Amygdala (tissue), 56 donors: Measurements from ENCODE around the gene RSPO4.
"Not testable (repeated sequence)": the region's sequence is repeated elsewhere in the genome, so short reads cannot be mapped to it uniquely, and the experiment has no call there.

ENCODE experiments used
- DNase-seq, 56 donors: peaks; one replicate each; lab custom pipeline; 2025; lab: John Stamatoyannopoulos, UW

The RSPO4 gene

DNA sequence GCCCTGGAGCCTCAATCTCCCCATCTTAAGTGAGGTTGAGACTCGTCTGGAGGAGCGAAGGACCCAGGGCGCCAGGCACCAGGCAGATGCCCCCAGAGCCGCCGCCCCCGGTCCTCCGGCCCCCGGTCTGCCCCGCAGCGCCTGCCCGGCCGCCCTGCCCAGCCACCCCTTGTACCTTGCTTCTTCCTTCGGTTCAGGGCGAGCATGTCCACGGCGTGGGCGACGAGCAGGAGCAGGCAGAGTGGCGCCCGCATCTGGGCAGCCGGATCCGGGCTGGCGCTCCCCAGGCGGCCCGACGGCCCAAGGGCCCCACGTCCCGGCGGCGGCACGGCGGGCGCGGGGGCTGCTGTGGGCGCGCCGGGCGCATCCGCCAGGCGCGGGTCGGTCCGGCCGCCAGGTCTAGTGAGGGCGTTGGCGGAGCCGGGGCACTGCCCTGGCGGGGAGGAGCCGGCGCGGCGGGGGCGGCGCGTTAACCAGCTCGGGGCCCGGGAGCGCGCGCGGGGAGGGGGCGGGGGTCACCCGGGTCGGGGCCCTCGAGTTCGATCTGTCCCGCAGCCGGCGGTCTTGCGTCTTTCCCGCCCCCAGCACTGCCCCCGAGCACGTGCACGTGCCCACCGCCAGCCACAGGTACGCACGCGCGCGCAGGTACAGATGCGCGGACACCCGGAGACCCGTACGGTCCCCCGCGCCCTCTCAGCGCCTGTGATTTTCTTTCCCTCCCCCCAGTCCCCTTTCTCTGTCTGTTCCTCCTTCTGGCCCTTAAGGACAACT is at the start of gene RSPO4:
TSS of gene RSPO4 (minus strand) at position 401 of the 771 bp plus-strand sequence. CDS start at position 254, 147 bp downstream.
- peak in 2 of 56 donors; percentile 4 to 24 for DNase-seq

DNA sequence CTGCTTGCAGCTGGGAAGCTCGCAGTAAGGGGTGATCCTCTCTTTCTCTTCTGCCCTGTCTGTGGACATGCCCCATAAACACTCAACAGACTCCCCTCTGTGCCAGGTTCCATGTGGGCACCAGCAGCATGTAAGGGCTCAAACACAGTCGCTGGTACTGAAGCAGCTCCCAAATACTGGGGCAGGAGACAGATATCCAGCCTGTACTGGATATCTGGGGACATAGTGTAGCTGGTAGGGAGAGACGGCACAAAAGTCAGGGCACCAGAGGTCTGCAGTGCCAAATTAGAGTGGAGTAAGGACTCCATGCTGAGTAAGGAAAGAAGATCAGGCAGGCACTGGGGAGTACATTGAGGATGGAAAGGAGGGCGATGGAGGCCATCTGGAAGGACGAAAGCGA is 48.3 kb upstream of the RSPO4 start:
- DNase-seq = no peak

DNA sequence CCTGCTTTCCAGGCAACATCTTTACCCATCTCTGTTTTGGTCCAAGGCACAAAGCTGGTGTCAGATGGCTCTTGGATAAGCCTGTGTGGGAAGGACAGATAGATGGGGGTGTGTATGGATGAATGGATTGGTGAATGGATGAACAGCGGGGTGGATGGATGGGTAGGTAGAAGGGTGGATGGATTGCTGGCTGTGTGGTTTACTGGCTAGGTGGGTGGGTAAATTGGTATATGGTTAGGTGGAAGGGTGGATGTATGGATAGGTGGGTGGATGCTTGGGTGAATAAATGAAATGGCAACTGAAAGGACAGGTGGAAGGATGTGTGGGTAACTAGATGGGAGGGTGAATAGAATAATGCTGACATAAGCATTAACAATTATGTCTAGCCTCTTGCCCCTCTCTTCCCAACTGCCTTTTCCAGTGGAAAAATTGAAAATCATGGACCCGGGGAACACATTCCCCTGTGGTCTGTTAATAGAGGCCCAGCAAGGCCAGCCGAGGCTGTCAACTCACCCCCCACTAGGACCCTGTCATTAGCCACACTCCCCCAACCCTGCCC is 43.8 kb upstream of the RSPO4 start:
- DNase-seq = no peak

DNA sequence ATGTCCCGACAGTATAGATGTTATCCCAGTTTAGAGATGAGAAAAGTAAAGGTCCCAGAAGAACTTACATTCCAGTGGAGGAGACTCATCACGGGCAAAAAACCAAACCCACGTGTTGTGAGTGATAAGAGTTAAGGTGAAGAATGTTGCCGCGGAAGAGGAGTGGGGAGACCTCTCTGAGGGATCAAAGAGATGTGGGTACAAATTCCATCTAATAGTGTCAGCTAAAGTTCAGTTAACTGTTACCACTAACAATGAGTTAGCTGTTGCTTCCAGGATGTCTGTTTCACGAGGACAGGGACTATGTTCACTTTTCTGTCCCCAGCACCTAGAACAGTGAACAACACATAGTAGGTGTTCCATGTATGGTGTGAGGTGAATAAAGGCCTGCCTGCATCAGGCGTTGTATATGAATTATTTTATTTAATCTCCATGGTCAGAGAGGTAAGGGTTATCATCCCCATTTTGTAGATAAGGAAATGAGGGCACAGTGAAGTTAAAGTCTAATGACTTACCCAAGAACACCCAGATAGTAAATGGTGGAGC is 39.8 kb upstream of the RSPO4 start:
- DNase-seq = no peak

DNA sequence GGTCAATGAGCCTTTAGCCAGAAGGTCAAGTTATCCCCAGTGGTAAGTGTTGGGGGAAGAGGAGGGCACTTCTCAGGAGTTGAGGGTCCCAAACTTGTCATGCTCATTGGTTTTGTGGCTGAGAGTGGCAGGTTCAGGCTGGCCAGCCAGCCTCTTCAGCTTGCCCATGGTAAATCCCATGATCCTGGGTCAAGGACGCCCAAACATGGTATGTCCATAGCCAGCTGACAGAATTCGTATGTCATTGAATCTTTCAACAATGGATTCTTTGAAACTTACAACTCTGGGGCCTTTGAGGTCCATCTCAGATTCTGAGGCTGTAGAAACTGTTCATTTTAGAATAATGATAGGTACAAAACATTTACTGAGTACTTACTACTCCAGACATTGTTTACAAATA is 36.1 kb upstream of the RSPO4 start:
- no peak for DNase-seq

DNA sequence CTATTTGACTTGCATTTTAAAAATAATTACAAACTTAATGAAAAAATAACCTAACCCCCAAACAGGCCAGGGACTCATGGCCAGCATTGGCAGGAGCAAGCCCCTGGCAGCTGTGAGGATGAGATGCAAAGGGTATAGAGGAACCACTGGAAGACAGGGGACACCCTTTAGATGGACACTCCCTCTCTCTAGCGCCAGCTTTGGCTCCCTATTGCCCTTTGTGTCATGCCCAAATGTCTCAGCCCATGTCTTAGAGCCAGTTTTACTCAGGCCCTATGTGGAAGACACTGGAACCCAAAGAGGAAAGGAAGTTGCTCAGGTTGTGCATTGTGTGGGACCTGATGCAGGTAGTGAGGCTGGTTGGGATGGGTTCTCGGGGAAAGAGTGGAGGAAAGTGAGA is 34.9 kb upstream of the RSPO4 start:
- DNase-seq = no peak

DNA sequence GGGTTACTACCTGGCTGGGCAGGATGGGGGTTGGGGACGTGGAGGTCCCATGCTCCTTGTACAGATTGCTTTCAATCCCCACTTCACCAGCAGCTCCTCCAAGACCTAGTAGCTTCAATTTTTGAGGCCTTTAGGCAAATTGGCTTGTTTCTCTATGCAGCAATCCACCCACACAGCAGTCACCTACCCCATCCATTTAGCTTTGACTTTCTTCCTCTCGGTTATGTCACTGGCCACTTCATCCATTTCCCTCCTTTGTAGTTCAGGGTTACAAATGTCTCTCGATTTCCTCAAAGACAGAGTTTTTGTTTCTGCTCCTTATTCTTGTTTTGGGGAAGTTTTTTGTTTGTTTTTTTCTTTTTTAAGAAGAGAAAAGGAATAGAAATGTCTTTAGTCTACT is 33.4 kb upstream of the RSPO4 start:
- no peak for DNase-seq

DNA sequence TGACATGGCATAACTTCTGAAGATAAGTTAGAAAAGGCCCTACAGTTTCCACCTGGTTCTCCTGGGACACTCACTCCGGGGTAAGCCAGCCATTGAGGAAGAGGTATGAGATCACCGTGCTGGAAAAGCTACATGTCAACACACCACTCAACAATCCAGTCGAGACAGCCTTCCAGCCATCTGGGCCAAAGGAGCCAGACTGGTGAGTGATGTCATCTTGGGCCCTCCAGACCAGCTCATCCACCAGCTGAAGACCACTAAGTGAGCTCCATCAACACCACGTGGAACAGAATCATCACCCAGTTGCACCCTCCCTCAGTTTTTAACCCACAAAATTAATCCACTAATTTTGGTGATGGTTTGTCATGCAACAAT is 32.3 kb upstream of the RSPO4 start:
- DNase-seq = no peak

DNA sequence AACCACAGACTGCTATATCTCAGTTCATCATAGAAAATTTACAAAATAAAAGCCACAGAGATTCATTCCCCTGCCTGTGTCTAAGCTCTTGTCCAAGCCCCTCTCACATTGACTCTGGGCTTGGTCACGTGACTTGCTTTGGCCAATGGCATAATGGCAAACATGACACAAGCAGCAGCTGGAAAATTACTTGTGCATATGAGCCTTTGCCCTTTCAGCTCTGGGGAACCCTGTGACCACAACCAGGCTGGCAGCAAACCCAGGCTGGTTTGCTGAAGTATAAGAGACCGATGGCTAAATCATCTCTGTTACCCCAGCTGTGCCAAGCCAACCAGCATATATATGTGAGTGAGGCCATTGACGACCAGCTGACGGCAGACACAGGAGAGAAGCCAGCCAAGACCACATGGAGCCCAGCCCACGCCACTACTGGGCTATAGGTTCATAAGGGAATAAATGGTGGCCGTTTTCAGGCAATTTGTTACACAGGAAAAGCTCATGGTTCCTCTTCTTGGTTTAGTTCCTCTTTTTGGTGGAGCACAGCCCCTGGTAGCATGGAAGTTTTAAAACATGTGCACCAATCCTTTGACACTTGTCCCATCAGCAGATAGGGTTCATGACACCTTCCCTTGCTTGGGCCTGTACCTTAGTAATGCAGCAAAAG is 31.8 kb upstream of the RSPO4 start:
- DNase-seq = no peak

DNA sequence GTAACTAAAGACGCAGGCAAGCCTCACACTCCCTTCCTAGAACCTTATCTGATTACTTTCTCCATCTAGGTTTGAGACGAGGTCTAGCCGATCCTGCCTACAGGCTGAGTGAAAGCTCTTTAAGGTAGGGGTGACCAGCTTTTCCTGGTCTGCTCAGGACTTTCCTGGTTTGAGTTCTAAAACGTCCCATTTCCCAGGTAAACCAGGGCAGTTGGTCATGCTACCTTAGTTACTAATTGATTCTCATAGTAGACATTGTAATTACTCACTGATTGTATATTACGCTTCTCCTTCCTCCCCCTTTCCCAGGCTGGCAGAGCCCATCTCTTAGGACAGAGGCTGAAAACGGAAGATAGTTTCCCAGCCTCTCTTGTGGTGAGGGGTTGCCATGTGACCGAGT is 27.9 kb upstream of the RSPO4 start:
- no peak for DNase-seq

DNA sequence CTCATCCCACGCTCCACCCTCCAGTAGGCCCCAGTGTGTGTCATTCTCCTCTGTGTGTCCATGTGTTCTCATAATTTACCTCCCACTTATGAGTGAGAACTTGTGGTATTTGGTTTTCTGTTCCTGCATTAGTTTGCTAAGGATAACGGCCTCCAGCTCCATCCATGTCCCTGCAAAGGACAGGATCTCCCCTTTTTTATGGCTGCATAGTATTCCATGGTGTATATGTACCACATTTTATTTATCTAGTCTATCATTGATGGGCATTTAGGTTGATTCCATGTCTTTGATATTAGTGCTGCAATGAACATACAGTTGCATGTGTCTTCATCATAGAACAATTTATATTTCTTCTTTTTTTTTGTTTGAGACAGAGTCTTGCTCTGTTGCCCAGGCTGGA is 24.1 kb upstream of the RSPO4 start:
- not testable (repeated sequence) for DNase-seq

DNA sequence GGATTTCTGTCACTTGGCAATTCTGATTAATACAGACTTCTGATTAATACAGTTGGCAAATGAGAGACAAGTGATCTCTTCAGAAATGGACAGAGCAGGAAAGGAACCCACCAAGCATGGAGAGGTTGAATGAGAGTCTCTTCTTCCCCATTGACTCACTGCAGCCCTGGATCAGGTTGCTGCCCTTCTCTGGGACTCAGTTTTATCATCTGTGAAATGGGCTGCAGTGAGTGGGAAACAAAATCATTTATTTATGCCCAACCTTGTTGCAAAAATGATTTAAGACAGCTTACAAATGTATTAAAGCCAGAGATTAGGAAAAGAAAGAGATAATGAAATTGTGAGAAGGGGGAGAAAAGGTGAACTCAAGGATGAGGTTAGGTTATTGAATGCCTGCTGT is 20.8 kb upstream of the RSPO4 start:
- DNase-seq = no peak

DNA sequence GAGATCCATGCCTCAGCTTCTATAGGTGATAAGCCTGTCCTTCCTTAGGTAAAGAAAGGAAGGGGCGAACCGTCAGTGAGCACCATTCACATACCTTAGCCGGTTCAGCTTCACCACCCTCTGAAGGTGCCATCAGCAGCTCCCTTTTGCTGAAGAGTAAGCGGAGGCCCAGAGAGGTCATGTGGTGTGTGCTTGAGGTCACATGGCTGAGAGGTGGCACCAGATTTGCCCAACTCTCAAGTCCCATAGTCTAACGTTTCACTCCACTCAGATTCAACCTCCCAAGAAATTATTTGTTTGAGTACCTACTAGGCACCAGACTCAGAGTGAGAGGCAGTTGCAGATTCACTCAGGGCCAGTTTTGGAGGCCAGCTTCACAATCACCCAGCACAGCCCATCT is 18.5 kb upstream of the RSPO4 start:
- DNase-seq = no peak

DNA sequence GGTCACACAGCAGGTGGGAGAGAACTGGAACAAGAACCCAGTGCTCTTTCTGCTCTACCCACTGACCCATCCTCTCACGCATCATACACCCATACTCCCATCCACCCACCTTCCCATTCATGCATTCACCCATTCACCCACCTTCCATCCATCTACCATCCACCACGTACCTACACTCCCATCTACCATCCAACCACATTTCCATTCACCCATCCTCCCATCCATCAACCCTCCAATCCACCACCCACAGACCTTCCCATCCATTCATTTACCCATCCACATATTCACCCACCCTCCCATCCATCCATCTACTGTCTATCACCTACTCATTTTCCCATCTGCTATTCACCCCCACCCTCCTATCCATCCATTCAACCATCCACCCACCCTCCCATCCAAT is 17.2 kb upstream of the RSPO4 start:
- DNase-seq = no peak

DNA sequence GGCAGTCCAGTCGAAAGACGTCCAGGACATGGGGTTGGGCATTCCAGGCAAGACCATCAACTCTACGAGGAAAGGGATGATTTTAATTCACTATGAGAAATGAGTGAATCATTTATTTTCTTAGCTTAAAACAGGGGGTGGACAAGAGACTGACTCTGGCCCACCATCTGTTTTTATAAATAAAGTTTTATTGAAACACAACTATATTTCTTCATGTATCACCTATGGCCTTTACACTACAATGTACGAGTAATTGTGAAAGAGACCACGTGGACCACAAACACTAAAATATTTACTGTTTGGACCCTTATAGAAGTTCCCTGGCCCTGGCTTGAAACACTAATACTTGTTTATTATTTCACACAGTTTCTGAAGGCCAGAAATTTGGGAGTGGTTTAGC is 15.6 kb upstream of the RSPO4 start:
- DNase-seq = no peak

DNA sequence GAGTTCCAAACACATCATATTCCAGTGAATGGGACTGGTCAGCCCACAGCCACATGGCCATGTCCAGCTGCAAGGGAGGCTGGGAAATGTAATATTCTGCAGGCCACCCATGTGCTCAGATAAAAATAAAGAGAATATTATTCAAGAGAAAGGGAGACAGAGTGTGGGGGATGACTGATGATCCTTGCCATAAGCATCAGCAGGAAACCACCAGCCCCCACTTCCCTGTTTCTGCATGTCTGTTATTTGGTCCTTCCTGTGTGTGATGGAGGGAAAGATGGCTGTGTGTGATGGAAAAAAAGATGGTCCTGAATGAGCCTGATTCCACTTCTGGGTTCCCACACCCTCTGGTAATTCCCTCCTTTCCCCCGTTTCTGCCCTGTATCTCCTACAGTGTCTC is 13.1 kb upstream of the RSPO4 start:
- no peak for DNase-seq

DNA sequence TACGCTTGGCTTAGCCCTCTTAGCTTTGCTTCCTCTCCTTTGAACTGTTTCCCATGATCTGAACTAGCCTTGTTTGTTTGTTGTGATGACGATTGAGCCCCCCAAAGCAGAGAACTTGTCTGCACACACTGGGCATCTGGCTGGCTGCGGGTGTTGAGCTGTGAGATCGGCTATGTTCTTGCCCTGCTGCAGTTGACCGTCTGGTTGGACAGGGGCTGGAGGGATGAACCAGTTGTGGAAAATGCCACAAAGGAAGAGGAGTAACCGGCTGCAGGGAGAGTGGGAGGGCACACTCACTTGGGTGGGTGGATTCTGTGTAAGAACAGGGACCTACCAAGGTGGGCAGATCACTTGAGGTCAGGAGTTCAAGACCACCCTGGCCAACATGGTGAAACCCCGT is 12.4 kb upstream of the RSPO4 start:
- DNase-seq = no peak

DNA sequence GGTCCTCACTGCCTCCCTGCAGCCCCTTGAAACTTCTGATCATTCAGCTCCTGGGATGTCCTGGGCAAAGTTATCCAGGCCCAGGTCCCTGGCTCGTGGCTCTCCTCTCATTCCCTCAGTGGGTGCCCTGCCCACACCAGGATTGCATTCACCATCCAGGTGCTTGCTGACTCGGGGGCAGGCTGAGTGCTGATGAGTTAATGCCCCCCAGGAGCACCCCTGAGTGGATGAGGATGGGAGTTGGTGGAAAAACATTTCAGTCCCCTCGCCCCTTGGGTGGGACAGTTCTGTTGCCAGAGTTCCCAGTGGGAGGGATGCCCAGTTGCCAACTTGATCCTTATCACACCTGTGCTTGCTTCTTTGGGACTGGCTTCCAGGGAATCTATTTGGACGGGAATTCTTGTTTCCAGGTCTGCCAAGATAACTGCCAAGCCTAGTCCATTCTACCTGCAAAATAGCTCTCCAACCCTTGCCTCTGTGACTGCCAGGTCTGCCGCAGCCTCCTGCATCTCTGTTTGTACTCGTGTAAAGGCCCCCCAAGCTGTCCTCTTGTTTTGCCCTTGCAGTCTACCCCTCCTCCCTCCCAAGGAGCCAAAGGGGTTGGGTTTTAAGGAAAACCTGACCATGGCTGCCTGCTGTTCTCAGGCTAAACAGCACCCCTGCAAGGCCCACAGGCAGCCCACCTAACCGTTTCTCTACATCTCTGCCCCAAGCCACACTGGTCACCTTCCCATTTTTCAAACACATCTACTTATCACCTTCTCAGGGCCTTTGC is 11.6 kb upstream of the RSPO4 start:
- DNase-seq = no peak

DNA sequence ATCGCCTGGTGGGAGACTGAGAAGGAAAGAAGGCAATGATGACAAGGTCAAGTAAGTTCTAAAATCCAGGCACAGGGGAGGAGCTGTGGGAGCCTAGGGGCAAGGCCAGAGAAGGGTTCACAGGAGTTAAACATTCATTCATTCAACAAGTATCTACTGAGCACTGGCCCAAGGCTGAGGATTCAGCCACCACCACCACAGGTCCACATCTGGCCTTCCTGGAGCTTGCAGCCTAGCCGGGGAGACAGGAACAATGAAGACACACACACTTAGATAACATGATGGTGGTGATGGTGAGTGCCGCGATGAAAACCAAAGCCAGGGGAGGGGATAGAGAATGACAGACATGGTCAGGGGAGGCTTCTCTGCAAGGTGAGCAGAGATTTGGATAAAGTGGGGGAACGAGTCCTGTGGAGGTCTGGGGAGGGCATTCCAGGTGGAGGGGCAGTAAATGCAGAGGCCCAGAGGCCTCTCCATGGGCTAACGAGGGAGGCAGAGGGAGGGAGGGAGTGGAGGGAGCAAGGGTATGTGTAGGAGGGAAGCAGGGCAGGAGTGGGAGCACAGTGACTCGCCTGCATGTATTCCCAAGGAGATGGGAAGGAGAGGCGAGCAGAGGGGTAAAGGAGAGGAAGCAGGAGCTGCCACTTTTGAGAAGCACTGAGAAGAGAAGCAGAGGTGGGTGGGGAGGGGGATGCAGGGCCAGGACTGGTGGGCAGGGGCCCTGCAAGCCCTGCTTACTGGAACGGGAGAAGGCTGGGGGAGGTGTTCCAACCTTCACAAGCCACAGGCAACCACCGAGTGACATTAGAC is 10.5 kb upstream of the RSPO4 start:
- no peak for DNase-seq

DNA sequence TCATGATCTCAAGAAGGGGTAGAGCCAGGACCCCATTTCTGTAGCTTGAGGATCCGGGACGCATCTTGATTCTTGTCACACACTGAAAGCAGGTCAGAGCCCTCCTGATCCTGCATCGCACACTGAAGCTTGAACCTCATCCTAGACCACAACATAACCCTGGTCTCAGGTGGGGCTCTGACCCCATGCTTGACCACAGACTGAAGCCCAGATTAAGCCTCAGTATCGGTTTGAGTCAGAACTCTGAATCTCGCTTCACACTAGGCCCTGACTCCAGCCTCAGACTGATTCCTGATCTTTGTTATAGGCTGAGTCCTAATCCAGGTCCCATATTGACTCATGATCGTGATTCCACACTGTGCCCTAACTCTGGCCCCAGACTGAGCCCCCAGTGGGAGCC is 8.5 kb upstream of the RSPO4 start:
- no peak for DNase-seq
